GM19099 (cell line): Measurements from ENCODE around the gene PINLYP.

ENCODE experiments used
- POLR2A ChIP-seq: IDR thresholded peaks from 3 replicates; pipeline ENCODE4 v1.6.1; 2011; ENCODE audit warnings: low read depth; ENCODE audit not compliant: insufficient read length; ENCODE audit errors: extremely low read depth

PINLYP gene

GRCh38 chr19:43623889-43624670, 48.5 kb downstream of the PINLYP start:
- TF ChIP-seq POLR2A: no peak

GRCh38 chr19:43624933-43625332, 49.3 kb downstream of the PINLYP start:
- TF ChIP-seq POLR2A: no peak

GRCh38 chr19:43625918-43626579, 50.4 kb downstream of the PINLYP start:
- no peak for TF ChIP-seq POLR2A

- TF ChIP-seq POLR2A: no peak
Measured at GRCh38 chr19:43626838-43627237, 51.2 kb downstream of the PINLYP start.

- no peak for TF ChIP-seq POLR2A
Measured at GRCh38 chr19:43628646-43629326, 53.2 kb downstream of the PINLYP start.

- TF ChIP-seq POLR2A: no peak
Measured at GRCh38 chr19:43631491-43631890, 55.9 kb downstream of the PINLYP start.
